NT2/D1 (cell line): Measurements from ENCODE around the gene NFKB1.

Source experiments
- SUZ12 ChIP-seq: IDR thresholded peaks from 2 replicates; pipeline ENCODE4 v1.6.1; 2011; ENCODE audit not compliant: insufficient read length, insufficient read depth; ENCODE audit errors: extremely low read depth
- YY1 ChIP-seq: IDR thresholded peaks from 2 replicates; pipeline ENCODE4 v1.6.1; 2011; ENCODE audit not compliant: insufficient read length, insufficient read depth
- ZNF274 ChIP-seq: IDR thresholded peaks from 2 replicates; pipeline ENCODE4 v1.6.1; 2011; ENCODE audit warnings: mild to moderate bottlenecking, low read depth, low read length

- no peak for TF ChIP-seq SUZ12
- TF ChIP-seq YY1, result no peak
- no peak for TF ChIP-seq ZNF274
Measured at GRCh38 chr4:102533348-102533747, 32.2 kb downstream of the NFKB1 start.
